Measurements from ENCODE around the gene PTPRM.

DNA sequence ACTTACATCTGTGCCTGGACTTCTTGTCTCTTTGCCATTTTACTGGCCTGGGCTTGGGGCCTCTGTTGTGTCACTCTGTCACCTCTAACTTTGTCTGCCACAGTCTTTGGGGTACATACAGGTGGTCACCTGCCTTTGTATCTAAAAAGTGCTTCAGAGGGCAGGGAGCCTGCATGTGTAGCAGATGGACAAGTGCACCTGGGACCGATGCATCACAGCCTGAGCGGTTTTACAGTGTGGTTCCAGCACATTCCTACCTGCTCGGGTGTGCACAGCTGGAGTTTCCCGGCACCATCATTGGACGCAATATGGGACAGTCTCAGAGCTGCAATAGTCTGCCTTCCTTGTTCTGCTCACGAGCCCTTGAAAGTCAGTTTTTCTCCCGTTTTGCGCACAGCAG lies 792.4 kb downstream of the PTPRM start:
- TF ChIP-seq, protein P1, sequence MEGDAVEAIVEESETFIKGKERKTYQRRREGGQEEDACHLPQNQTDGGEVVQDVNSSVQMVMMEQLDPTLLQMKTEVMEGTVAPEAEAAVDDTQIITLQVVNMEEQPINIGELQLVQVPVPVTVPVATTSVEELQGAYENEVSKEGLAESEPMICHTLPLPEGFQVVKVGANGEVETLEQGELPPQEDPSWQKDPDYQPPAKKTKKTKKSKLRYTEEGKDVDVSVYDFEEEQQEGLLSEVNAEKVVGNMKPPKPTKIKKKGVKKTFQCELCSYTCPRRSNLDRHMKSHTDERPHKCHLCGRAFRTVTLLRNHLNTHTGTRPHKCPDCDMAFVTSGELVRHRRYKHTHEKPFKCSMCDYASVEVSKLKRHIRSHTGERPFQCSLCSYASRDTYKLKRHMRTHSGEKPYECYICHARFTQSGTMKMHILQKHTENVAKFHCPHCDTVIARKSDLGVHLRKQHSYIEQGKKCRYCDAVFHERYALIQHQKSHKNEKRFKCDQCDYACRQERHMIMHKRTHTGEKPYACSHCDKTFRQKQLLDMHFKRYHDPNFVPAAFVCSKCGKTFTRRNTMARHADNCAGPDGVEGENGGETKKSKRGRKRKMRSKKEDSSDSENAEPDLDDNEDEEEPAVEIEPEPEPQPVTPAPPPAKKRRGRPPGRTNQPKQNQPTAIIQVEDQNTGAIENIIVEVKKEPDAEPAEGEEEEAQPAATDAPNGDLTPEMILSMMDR (IDR thresholded peaks at IDR 0.05; ENCODE audit: low read depth, low read length) = no peak
- TF ChIP-seq POLR2A (IDR thresholded peaks at IDR 0.05; ENCODE audit: extremely low read depth, insufficient read length) = no peak
- TF ChIP-seq, protein P2, sequence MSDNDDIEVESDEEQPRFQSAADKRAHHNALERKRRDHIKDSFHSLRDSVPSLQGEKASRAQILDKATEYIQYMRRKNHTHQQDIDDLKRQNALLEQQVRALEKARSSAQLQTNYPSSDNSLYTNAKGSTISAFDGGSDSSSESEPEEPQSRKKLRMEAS (IDR thresholded peaks at IDR 0.05; ENCODE audit: low read depth, low read length) = no peak
- TF ChIP-seq MYC (IDR thresholded peaks at IDR 0.05; ENCODE audit: low read depth, low read length) = no peak
